Mesothelial cell of epicardium (in vitro differentiated cells): ENCODE measurements around the gene PIGBOS1. TPM values are rescaled to one million over a fixed set of nuclear protein-coding genes. Genes with fewer than 3 reads are reported as not detected.

Experiments used
- DNase-seq, 2 experiments: peaks; one replicate each; pipeline ENCODE4 v3.0.0; 2021; ENCODE audit warnings: low spot score in 2 of 2; ENCODE audit not compliant: unreplicated experiment in 2 of 2
- H3K27ac Mint-ChIP-seq: 2 replicates; pipeline ENCODE4 v1.8.0; 2021; ENCODE audit warnings: mixed read lengths
- H3K27me3 Mint-ChIP-seq: 2 replicates; pipeline ENCODE4 v1.8.0; 2021; ENCODE audit warnings: low read depth, mixed read lengths
- H3K36me3 Mint-ChIP-seq: 2 replicates; pipeline ENCODE4 v1.8.0; 2021; ENCODE audit warnings: mixed read lengths
- H3K4me1 Mint-ChIP-seq: 2 replicates; pipeline ENCODE4 v1.8.0; 2021; ENCODE audit warnings: mixed read lengths
- H3K4me3 Mint-ChIP-seq: 2 replicates; pipeline ENCODE4 v1.8.0; 2021; ENCODE audit warnings: mild to moderate bottlenecking, moderate library complexity, mixed read lengths
- H3K9me3 Mint-ChIP-seq: 2 replicates; pipeline ENCODE4 v1.8.0; 2021; ENCODE audit warnings: mixed read lengths
- total RNA-seq: library from RNA; stranded (reverse); gene quantifications from 3 replicates; pipeline ENCODE4 v1.2.1, GENCODE V29; 2021
- TF ChIP-seq, protein P1 (sequence below): fragments of 200-600 bp; sonication (generic); IDR thresholded peaks from one replicate; pipeline ENCODE4 v1.5.0; 2021; ENCODE audit warnings: antibody characterized with exemption; ENCODE audit not compliant: unreplicated experiment

Gene PIGBOS1
- total RNA-seq, 1 donor from 2014 or later = 11.8 TPM

DNA sequence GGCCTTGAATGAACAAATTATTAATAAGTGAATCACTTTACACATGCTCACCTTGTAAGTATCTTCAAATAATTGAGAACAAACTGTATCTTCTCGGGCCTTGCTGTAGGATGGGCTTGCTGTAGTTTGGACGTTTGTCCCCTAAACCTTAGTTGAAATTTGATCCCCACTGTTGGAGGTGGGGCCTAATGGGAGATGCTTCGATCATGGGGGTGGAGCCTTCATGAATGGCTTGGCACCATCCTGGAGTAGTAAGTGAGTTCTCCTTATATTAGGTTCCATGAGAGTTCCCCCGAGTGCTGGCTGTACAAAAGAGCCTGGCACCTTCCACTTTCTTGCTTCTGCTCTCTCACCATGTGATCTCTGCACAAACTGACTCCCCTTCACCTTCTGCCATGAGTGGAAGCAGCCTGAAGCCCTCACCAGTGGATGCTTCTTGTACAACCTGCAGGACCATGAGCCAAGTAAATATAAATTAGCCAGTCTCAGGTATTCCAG is 29.4 kb upstream of the PIGBOS1 start:
- H3K4me3 Mint-ChIP-seq = no peak overlapping the region

GRCh38 chr15:55344206-55344605 is 25.3 kb upstream of the PIGBOS1 start:
- H3K4me3 Mint-ChIP-seq = no peak overlapping the region
- H3K36me3 Mint-ChIP-seq = peaks cover 25% of the 10 kb centered on the region
- H3K27me3 Mint-ChIP-seq = no peaks in the 10 kb centered on the region
- H3K4me1 Mint-ChIP-seq = peaks cover 23% of the 10 kb centered on the region
- H3K9me3 Mint-ChIP-seq = no peaks in the 10 kb centered on the region
- TF ChIP-seq, protein P1, sequence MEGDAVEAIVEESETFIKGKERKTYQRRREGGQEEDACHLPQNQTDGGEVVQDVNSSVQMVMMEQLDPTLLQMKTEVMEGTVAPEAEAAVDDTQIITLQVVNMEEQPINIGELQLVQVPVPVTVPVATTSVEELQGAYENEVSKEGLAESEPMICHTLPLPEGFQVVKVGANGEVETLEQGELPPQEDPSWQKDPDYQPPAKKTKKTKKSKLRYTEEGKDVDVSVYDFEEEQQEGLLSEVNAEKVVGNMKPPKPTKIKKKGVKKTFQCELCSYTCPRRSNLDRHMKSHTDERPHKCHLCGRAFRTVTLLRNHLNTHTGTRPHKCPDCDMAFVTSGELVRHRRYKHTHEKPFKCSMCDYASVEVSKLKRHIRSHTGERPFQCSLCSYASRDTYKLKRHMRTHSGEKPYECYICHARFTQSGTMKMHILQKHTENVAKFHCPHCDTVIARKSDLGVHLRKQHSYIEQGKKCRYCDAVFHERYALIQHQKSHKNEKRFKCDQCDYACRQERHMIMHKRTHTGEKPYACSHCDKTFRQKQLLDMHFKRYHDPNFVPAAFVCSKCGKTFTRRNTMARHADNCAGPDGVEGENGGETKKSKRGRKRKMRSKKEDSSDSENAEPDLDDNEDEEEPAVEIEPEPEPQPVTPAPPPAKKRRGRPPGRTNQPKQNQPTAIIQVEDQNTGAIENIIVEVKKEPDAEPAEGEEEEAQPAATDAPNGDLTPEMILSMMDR = no peak
- no peak for DNase-seq
- peak overlapping the region; percentile 82 for H3K27ac Mint-ChIP-seq

More for the DNA sequence above, 29.4 kb upstream of the PIGBOS1 start:
- no peak overlapping the region for H3K27ac Mint-ChIP-seq
- peaks cover 19% of the 10 kb centered on the region for H3K4me1 Mint-ChIP-seq
- peaks cover 6% of the 10 kb centered on the region for H3K9me3 Mint-ChIP-seq
- no peak for DNase-seq
- peaks cover 34% of the 10 kb centered on the region for H3K36me3 Mint-ChIP-seq
- TF ChIP-seq, protein P1 = no peak
- H3K27me3 Mint-ChIP-seq = no peaks in the 10 kb centered on the region

- H3K9me3 Mint-ChIP-seq = no peaks in the 10 kb centered on the region
- H3K27ac Mint-ChIP-seq = peak overlapping the region; percentile 82
- peaks cover 21% of the 10 kb centered on the region for H3K36me3 Mint-ChIP-seq
- H3K4me1 Mint-ChIP-seq = peaks cover 23% of the 10 kb centered on the region
- no peak for DNase-seq
- H3K27me3 Mint-ChIP-seq = no peaks in the 10 kb centered on the region
- TF ChIP-seq, protein P1 = no peak
- H3K4me3 Mint-ChIP-seq = no peak overlapping the region
Measured at GRCh38 chr15:55343168-55343567, 24.2 kb upstream of the PIGBOS1 start.

DNA sequence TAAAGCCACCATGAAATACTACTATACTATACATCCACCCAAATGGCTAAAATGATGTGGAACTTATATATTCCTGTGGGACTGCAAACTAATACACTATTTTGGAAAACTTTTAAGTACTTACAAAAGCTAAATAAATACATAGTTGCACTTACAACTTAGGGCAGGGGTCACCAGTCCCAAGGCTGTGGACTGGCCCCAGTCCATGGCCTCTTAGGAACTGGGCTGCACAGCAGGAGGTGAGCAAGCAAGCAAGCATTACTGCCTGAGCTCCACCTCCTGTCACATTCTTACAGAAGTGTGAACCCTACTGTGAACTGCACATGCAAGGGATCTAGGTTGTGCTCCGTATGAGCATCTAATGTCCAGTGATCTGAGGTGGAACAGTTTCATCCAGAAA is 18.2 kb upstream of the PIGBOS1 start:
- no peaks in the 10 kb centered on the region for H3K9me3 Mint-ChIP-seq
- DNase-seq = no peak
- H3K4me1 Mint-ChIP-seq = no peaks in the 10 kb centered on the region
- H3K27me3 Mint-ChIP-seq = no peaks in the 10 kb centered on the region
- H3K36me3 Mint-ChIP-seq = peaks cover 20% of the 10 kb centered on the region
- TF ChIP-seq, protein P1 = no peak
- no peak overlapping the region for H3K4me3 Mint-ChIP-seq
- H3K27ac Mint-ChIP-seq = no peak overlapping the region

- Mint-ChIP-seq H3K27me3 (no peaks in the 10 kb centered on the region), H3K4me1 (no peaks in the 10 kb centered on the region), H3K4me3 (no peak overlapping the region), H3K27ac (no peak overlapping the region), H3K36me3 (peaks cover 23% of the 10 kb centered on the region), H3K9me3 (no peaks in the 10 kb centered on the region)
- DNase-seq = no peak
- TF ChIP-seq, protein P1 = no peak
Measured at GRCh38 chr15:55334997-55335396, 16.1 kb upstream of the PIGBOS1 start.

DNA sequence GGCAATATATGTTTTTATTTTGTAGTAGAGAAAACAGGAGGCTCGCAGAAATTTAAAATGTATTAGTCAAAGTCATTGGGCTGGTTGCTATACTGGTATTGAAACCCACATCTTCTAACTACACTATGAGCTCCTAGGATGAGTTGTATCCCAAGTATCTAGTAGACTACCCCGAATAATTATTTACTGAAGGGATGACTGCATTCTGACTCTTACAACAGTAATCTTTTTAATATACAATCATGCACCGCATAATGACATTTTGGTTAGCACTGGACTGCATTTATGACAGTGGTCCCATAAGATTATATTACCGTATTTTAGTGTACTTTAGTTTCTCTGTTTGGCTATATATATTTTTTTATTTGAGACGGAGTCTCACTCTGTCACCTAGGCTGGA is 15.4 kb upstream of the PIGBOS1 start:
- Mint-ChIP-seq H3K4me1 (no peaks in the 10 kb centered on the region), H3K27me3 (no peaks in the 10 kb centered on the region), H3K27ac (no peak overlapping the region), H3K9me3 (no peaks in the 10 kb centered on the region), H3K4me3 (no peak overlapping the region), H3K36me3 (peaks cover 17% of the 10 kb centered on the region)
- no peak for DNase-seq
- TF ChIP-seq, protein P1 = no peak
